ENCODE data around the gene NUDT8.
"Not testable (repeated sequence)": the region's sequence is repeated elsewhere in the genome, so short reads cannot be mapped to it uniquely, and the experiment has no call there.

Gene NUDT8

GRCh38 chr11:67641338-67642172 is 11.8 kb upstream of the NUDT8 start:
- DNase-seq = no peak

GRCh38 chr11:67640758-67641337 is 11.1 kb upstream of the NUDT8 start:
- DNase-seq = no peak

GRCh38 chr11:67640021-67640757 is 10.5 kb upstream of the NUDT8 start:
- DNase-seq = no peak

GRCh38 chr11:67639438-67639859 is 9.7 kb upstream of the NUDT8 start, which contains the start of gene TBX10:
Gene TBX10 (minus strand): TSS chr11:67639763. CDS start chr11:67639472, 291 bp downstream.
- no peak for DNase-seq

- DNase-seq = no peak
These were observed 9.0 kb upstream of the NUDT8 start for GRCh38 chr11:67638535-67639437.

- DNase-seq = not testable (repeated sequence)
These were observed 7.7 kb upstream of the NUDT8 start for GRCh38 chr11:67637441-67637840.

GRCh38 chr11:67636962-67637361 is 7.2 kb upstream of the NUDT8 start:
- no peak for DNase-seq

GRCh38 chr11:67635231-67635521 is 5.4 kb upstream of the NUDT8 start:
- no peak for DNase-seq

- DNase-seq = no peak
These were observed 4.9 kb upstream of the NUDT8 start for GRCh38 chr11:67634366-67635230.

- no peak for DNase-seq
These were observed 4.1 kb upstream of the NUDT8 start for GRCh38 chr11:67633758-67634365.

GRCh38 chr11:67632982-67633755 is 3.4 kb upstream of the NUDT8 start:
- no peak for DNase-seq

- no peak for DNase-seq
These were observed 2.6 kb upstream of the NUDT8 start for GRCh38 chr11:67632175-67632981.

- DNase-seq = no peak
These were observed 2.1 kb upstream of the NUDT8 start for GRCh38 chr11:67631853-67632174.

GRCh38 chr11:67631411-67631810 is 1.7 kb upstream of the NUDT8 start:
- no peak for DNase-seq

GRCh38 chr11:67630943-67631331 is 1.2 kb upstream of the NUDT8 start:
- no peak for DNase-seq

- peak; percentile 97 for DNase-seq
These were observed 648 bp upstream of the NUDT8 start for GRCh38 chr11:67630228-67630942.

GRCh38 chr11:67628710-67629385 is 889 bp downstream of the NUDT8 start:
- DNase-seq = no peak

GRCh38 chr11:67627812-67628624 is 1.7 kb downstream of the NUDT8 start:
- DNase-seq = no peak

All from NCI-H1105 (cell line).